Natural killer cell treated with Interleukin-12 subunit alpha and Interleukin-12 subunit beta and Interleukin-15 and Interleukin-18, amount 100 ng/mL, for 72 hours (primary cell): ENCODE measurements around the gene ERGIC1. TPM values are rescaled to one million over a fixed set of nuclear protein-coding genes. Genes with fewer than 3 reads are reported as not detected.
A peak's percentile ranks its signal among the peaks of the same experiment; 100 is the strongest.

Experiments
- ATAC-seq, 2 donors: fragments of 150-1000 bp; cut with Tn5 transposase in 1 of 2; sonication (Bioruptor Pico), chemical (Tn5 transposase) in 1 of 2; 2 replicates each; pipeline ENCODE4 v1.10.0; 2021
- DNase-seq: peaks from one replicate; pipeline ENCODE4 v3.0.0; 2022; ENCODE audit warnings: low spot score
- H3K27ac Mint-ChIP-seq, 2 donors: 1 replicate in 1 of 2; 2 replicates in 1 of 2; pipeline ENCODE4 v1.8.0; 2022; ENCODE audit warnings: mixed read lengths in 2 of 2, mild to moderate bottlenecking in 1 of 2, moderate library complexity in 1 of 2
- H3K27me3 Mint-ChIP-seq, 2 donors: 1 replicate in 1 of 2; 2 replicates in 1 of 2; pipeline ENCODE4 v1.8.0; 2022; ENCODE audit warnings: mixed read lengths in 2 of 2
- H3K36me3 Mint-ChIP-seq: one replicate; pipeline ENCODE4 v1.8.0; 2022; ENCODE audit warnings: mixed read lengths
- H3K4me1 Mint-ChIP-seq, 2 donors: 1 replicate in 1 of 2; 2 replicates in 1 of 2; pipeline ENCODE4 v1.8.0; 2022; ENCODE audit warnings: low read depth in 2 of 2, mixed read lengths in 2 of 2, mild to moderate bottlenecking in 1 of 2
- H3K4me3 Mint-ChIP-seq: one replicate; pipeline ENCODE4 v1.8.0; 2022; ENCODE audit warnings: mixed read lengths
- H3K9me3 Mint-ChIP-seq: 2 replicates; pipeline ENCODE4 v1.8.0; 2022; ENCODE audit warnings: mixed read lengths
- total RNA-seq, 2 donors: library from RNA; stranded (reverse); gene quantifications; one replicate each; pipeline ENCODE4 v1.2.3, GENCODE V29; 2022

ERGIC1 gene
- total RNA-seq, 2 donors from 2014 or later, result 50.8 to 51.4 TPM

DNA sequence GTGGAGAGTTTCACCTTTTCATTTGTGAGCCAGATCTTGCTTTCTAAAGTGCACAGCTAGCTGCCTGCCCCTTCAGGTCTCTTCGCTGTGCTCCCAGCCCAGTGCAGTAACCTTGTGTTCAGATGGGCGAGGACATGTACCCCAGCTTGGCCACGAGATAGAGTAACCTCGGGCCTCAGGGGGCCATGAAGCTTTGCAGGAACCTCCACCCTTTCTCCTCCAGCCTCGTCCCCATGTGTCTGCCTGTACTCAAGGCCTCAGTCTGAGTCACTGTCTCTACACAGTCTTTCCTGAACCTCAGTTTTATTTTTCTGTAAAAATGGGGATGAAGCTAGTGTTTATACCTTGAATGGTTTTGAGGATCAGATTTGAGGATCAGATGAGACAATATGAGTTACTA is 37.9 kb downstream of the ERGIC1 start:
- Mint-ChIP-seq H3K27me3 (no peaks in the 10 kb centered on the region), H3K27ac (no peak overlapping the region), H3K36me3 (no peaks in the 10 kb centered on the region), H3K4me3 (no peak overlapping the region), H3K9me3 (no peaks in the 10 kb centered on the region), H3K4me1 (peaks cover 13 to 19% of the 10 kb centered on the region in 2 donors)
- ATAC-seq (no peak), DNase-seq (no peak)

DNA sequence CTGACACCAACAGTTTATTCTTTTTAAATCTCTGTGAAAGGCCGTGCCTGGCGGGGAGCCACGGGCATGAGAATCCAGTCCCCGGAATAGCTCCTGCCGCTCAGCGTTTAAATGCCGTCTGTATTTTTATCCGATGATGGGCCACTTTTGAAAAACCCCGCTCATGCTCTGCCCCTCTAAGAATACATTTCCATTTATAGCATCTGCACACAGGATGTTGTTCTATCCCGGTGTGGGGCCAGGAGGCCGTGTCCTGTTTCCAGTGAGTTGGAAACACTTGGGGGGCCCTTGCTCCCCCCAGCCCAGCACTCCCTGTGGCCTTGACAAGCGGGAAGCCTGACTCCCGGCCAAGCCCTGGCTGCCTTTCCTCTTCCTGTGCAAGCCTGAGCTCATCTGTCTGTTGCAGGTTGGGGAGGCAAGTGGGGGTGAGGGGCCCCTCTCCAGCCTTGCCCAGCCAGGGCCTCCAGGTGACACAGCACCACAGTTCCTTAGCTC is 39.0 kb downstream of the ERGIC1 start:
- Mint-ChIP-seq H3K27me3 (no peaks in the 10 kb centered on the region), H3K4me3 (no peak overlapping the region), H3K4me1 (peaks cover 8 to 19% of the 10 kb centered on the region in 2 donors), H3K9me3 (no peaks in the 10 kb centered on the region), H3K36me3 (no peaks in the 10 kb centered on the region), H3K27ac (no peak overlapping the region)
- no peak for DNase-seq
- ATAC-seq, result no peak

DNA sequence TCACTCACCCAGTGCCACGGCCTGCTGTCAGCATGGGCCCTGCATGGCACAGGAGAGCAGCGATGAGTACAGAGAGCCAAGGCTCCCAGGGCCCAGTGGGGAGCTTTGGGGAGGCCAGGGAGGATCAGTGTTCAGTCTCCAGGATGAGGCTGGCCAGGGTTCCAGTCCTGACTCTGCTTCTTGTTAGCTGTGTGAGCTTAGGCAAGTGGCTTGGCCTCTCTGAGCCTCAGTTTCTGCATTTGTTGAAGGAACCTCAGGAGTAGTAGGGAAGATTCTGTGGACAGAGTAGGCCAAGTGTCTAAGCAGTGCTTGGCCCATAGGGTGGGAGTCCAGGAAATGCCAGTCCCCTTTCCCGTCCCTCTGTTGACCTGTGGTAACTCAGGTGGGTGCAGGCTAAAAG is 39.5 kb downstream of the ERGIC1 start:
- Mint-ChIP-seq H3K9me3 (no peaks in the 10 kb centered on the region), H3K27ac (peak overlapping the region in 1 of 2 donors; percentile 37), H3K27me3 (no peaks in the 10 kb centered on the region), H3K4me3 (no peak overlapping the region), H3K36me3 (no peaks in the 10 kb centered on the region), H3K4me1 (peaks cover 3 to 15% of the 10 kb centered on the region in 2 donors)
- ATAC-seq (no peak), DNase-seq (no peak)

DNA sequence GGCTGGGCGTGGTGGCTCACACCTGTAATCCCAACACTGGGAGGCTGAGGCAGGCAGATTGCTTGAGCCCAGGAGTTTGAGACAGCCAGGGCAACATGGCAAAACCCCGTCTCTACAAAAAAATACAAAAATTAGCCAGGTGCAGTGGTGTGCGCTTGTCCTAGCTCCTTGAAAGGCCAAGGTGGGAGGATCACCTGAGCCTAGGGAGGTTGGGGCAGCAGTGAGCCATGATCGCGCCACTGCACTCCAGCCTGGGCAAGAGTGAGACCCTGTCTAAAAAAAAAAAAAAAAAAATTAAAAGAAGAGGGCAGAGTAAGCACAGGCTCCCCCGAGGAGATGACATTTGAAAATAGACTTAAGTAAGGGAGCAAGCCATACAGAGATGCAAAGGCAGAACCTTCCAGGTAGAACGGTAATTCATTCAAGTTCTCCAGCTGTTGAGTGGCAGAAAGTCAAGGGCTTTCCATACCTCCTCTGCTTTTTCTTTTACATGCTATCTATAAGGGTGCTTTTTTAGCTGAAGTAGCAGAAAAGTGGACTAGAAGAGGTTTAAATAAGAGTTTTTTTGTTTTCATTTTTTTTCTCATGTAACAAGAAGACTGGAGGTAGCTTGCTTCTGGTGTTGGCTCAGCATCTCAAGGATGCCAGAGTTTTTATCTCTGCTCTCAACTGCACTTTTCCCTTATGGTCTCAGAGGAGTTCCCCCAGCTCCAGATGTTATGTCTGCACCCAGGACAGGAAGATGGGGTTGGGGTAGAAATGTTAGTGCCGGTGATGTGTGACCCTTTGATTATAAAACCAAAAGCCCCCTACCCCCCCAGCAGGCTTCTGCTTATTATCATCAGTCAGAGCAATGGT is 40.8 kb downstream of the ERGIC1 start:
- H3K4me3 Mint-ChIP-seq, result no peak overlapping the region
- no peaks in the 10 kb centered on the region for H3K27me3 Mint-ChIP-seq
- H3K36me3 Mint-ChIP-seq, result no peaks in the 10 kb centered on the region
- H3K27ac Mint-ChIP-seq, result peak overlapping the region in 1 of 2 donors; percentile 37
- no peaks in the 10 kb centered on the region for H3K9me3 Mint-ChIP-seq
- peaks cover 0 to 18% of the 10 kb centered on the region in 2 donors for H3K4me1 Mint-ChIP-seq
- DNase-seq, result no peak
- ATAC-seq, result no peak

DNA sequence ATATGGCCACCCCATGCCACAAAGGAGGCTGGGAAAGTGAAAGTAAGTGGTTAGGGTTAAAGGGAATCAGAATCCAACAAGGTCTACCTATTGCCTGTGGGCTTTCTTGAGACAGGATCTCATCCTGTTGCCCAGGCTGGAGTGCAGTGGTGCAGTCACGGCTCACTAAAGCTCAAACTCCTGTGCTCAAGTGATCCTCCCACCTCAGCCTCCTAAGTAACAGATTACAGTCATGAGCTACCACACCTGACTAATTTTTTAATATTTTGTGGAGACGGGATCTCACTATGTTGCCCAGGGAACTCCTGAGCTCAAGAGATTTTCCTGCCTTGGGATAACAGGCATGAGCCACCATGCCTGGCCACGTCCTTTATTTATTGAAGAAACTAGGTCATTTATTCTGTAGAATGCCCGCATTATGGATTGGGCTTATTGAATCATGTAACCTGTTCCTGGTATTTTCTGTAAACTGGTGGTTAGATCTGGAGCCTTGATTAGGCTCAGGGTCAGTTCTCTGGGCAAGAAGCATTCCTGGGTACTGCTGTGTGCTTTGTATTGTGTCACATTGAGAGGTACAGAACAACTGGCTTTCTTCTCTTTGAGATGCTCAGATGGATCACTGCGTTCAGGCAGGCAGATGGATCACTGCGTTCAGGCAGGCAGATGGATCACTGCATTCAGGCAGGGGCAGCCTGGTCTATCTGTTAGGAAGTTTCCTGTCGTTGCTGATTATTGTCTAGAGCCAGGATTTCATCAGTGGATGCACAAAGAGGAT is 41.6 kb downstream of the ERGIC1 start:
- DNase-seq (no peak), ATAC-seq (no peak)
- Mint-ChIP-seq H3K27ac (peak overlapping the region in 1 of 2 donors; percentile 31), H3K4me3 (no peak overlapping the region), H3K27me3 (no peaks in the 10 kb centered on the region), H3K4me1 (peaks cover 0 to 18% of the 10 kb centered on the region in 2 donors), H3K36me3 (no peaks in the 10 kb centered on the region), H3K9me3 (no peaks in the 10 kb centered on the region)

DNA sequence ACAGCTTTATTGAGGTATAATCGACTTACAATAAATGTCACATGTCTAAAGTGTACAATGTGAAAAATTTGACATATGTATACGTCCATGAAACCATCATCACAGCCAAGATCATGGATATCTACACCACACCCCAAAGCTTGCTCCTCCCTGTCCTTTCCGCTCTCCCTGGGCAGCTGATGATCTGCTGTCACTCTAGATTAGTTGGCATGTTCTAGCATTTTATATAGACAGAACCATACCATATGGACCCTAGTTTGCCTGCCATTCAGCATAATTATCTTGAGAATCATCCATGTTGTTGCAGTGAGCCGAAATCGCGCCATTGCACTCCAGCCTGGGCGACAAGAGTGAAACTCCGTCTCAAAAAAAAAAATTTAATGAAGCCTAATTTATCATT is 42.5 kb downstream of the ERGIC1 start:
- peaks cover 3 to 20% of the 10 kb centered on the region in 2 donors for H3K4me1 Mint-ChIP-seq
- H3K27me3 Mint-ChIP-seq, result no peaks in the 10 kb centered on the region
- DNase-seq, result no peak
- ATAC-seq, result no peak
- no peaks in the 10 kb centered on the region for H3K9me3 Mint-ChIP-seq
- H3K36me3 Mint-ChIP-seq, result no peaks in the 10 kb centered on the region
- H3K4me3 Mint-ChIP-seq, result no peak overlapping the region
- H3K27ac Mint-ChIP-seq, result peak overlapping the region in 1 of 2 donors; percentile 31

DNA sequence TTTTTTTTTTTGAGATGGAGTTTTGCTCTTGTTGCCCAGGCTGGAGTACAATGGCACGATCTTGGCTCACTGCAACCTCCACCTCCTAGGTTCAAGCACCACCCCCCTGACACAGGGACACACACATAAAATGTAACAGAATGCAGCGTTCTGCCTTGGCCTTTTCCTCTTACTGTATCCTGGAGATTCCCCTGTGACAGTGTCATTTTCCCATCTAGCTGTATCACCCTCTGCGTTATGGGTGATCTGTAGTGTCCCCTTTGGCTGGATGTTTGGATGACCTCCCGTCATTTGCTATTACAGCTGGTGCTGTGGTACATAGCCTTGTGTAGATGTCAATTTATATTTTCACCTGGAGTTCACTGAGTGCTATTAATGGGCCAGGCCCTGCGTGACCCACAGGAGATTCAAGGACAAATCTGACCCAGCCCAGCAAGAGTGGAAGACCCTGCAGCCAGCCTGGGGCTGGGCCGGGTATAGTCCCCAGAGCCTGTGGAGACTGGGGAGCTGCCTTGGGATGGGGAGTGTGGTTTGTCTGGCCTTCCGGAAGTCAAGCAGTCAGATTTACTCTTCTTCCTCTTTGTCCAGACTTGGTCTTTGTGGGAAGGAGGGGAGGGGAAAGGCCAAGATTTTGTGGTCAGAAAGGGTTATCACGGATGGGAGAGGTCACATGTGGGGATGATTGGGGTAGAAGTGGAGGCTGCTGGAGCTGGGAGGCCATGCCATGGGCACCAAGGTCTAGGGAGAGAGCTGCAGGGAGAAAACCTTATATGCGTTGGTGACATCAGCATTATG is 43.6 kb downstream of the ERGIC1 start:
- Mint-ChIP-seq H3K9me3 (no peaks in the 10 kb centered on the region), H3K4me3 (no peak overlapping the region), H3K27ac (peak overlapping the region in 1 of 2 donors; percentile 22), H3K36me3 (no peaks in the 10 kb centered on the region), H3K4me1 (peaks cover 14 to 27% of the 10 kb centered on the region in 2 donors), H3K27me3 (no peaks in the 10 kb centered on the region)
- no peak for ATAC-seq
- no peak for DNase-seq

DNA sequence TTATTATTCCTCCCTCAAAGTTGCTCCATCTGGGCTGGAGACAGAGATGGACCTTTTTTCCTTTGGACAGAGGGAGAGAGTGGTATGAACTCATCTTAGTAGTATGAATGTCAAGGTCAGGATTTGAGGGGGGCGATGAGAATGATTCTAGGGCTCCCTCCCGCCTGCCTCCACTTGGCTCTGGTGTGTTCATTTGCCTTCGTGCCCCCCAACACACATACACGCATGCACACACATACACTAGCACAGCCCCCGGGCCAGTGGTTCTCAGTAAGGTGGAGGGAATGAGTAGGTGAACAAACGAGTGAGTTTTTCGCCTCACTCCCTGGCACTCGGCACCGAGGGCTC is 44.5 kb downstream of the ERGIC1 start:
- H3K27ac Mint-ChIP-seq, result peak overlapping the region in 1 of 2 donors; percentile 57
- peaks cover 22 to 33% of the 10 kb centered on the region in 2 donors for H3K4me1 Mint-ChIP-seq
- H3K4me3 Mint-ChIP-seq, result no peak overlapping the region
- DNase-seq (no peak), ATAC-seq (no peak)
- H3K36me3 Mint-ChIP-seq, result no peaks in the 10 kb centered on the region
- no peaks in the 10 kb centered on the region for H3K27me3 Mint-ChIP-seq
- no peaks in the 10 kb centered on the region for H3K9me3 Mint-ChIP-seq

DNA sequence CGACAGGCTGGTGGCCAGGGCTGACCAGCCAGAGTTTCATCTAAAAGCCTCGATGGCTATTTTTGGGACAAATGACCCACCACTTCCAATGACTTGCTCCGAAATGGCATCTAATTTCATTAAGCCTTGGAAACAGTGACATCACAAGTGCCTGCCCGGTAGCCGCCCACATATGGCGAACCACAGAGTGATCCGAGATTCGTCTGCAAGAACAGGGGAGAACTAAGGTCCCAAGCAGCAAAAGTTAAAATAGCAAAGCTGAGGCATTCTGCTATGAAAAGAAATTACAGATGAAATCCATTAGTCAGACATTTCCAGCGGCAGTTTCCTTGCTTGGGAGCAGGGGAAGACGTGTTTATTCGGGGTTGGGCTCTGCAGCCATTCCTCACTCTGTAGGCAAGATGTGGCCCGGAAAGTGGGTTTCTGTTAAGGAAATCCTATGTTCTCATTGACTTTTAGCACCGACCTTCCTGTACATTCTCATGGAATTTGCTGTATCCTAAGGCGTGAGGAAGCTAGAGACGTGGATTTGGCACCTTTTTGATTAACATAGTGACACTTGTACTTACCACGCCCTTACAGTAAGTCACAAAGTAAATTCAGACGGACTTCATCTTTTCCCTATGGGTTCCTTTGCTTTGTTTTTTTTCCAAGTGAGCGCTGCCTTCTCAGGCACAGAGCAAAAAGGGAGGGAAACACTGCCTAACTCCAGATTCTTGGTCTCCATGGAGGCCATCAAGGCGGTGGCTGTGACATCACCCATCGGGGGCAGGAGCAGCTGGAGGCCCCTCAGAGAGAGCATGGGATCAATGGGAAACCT is 45.1 kb downstream of the ERGIC1 start:
- Mint-ChIP-seq H3K36me3 (no peaks in the 10 kb centered on the region), H3K27ac (peak overlapping the region in 1 of 2 donors; percentile 57), H3K9me3 (no peaks in the 10 kb centered on the region), H3K4me1 (peaks cover 23 to 33% of the 10 kb centered on the region in 2 donors), H3K4me3 (no peak overlapping the region), H3K27me3 (no peaks in the 10 kb centered on the region)
- ATAC-seq, result no peak
- DNase-seq, result no peak

DNA sequence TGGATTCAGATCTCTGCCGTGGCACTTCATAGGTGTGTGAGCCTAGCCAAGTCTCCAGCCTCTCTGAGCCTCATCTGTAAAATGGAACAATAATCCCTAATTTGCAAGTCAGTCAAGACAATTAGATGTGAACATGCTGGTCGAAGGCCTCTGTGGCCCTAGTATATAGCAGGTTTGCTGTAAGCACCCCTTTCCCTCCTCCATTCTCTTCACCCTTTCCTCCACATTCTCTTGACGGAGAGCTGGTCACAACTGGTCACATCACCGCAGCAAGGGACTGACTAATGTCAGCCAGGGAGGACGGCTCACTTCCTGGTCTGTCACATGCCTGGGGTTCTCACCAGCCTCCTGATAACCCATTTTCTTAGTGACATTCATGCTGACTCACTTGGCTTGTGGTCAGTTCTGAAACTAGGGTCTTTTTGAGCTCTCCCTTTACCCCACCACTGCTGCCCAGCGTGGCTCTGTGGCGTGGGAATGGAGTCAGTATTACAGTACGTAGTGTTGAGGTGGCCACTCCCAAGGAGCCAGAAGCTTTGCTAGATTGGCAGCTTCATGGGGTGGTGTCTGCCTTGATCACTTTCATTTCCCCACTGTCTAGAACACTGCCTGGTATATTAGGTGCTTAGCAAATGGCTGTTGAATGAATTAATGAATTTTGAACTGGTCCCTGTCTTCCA is 47.8 kb downstream of the ERGIC1 start:
- DNase-seq (peak; percentile 89), ATAC-seq (peak; percentile 97 to 98)
- H3K4me1 Mint-ChIP-seq, result peaks cover 31 to 37% of the 10 kb centered on the region in 2 donors
- no peaks in the 10 kb centered on the region for H3K27me3 Mint-ChIP-seq
- no peaks in the 10 kb centered on the region for H3K36me3 Mint-ChIP-seq
- H3K9me3 Mint-ChIP-seq, result no peaks in the 10 kb centered on the region
- H3K27ac Mint-ChIP-seq, result peak overlapping the region; percentile 89 to 97
- peak overlapping the region; percentile 73 for H3K4me3 Mint-ChIP-seq

DNA sequence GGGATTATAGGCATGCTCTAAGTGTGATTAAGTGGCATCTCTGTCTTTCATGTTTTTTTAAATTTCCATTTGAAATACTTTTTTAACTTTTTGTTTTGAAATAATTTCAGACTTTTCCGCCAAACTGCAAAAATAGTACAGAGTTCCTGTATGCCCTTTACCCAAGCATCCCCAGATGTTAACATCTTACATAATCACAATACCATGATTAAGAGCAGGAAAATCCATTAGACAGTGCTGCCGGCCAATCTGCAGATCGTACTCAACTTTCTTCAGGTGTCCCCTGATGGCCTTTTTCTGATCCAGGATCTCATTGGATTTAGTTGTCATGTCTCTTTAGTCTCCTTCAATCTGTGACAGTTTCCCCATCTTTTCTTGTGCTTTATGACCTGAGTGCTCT is 49.0 kb downstream of the ERGIC1 start:
- Mint-ChIP-seq H3K36me3 (no peaks in the 10 kb centered on the region), H3K4me1 (peaks cover 35 to 41% of the 10 kb centered on the region in 2 donors), H3K9me3 (no peaks in the 10 kb centered on the region), H3K27ac (peak overlapping the region; percentile 89 to 97), H3K4me3 (peak overlapping the region; percentile 20), H3K27me3 (no peaks in the 10 kb centered on the region)
- no peak for ATAC-seq
- no peak for DNase-seq

DNA sequence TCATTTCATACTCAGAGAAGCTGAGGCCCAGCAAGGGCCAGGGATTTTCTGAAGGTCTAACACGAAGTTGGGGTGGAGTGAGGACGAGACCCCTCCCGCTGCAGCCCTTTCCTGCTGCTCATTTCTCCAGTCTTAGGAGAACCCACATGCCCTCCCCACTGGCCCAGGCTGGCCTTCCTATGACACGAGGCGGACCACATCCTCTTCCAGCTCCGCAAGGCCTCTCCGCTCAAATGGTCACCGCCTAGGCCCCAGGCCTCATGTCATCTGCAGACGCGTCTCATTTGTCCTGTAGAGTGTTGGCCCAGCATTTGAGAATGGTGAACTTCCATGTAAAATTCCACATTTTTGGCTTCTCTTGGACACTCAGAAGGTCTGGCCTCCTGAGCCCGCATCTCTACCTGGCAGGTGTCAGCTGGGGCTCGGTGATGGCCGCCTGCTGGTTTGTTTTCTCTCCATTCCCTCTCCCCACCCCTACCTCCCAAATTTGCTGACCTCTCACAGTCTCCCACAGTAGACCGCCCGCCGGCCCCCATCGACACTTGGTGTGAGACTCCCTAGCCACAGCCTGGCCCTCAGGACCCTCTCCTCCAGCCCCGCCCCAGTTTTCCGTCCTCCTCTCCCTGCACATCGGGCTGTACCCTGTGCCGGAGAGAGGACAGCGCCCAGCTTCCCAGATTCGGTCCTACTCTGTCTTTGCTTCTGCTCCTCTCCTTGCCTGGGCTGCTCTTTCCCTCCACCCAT is 51.7 kb downstream of the ERGIC1 start:
- DNase-seq, result no peak
- ATAC-seq, result no peak
- Mint-ChIP-seq H3K9me3 (no peaks in the 10 kb centered on the region), H3K4me3 (no peak overlapping the region), H3K36me3 (no peaks in the 10 kb centered on the region), H3K27ac (peak overlapping the region in 1 of 2 donors; percentile 24), H3K4me1 (peaks cover 35 to 38% of the 10 kb centered on the region in 2 donors), H3K27me3 (no peaks in the 10 kb centered on the region)
